ENCODE results near the gene CCDC146.
"Not testable (repeated sequence)": the region's sequence is repeated elsewhere in the genome, so short reads cannot be mapped to it uniquely, and the experiment has no call there.

The CCDC146 gene

DNA sequence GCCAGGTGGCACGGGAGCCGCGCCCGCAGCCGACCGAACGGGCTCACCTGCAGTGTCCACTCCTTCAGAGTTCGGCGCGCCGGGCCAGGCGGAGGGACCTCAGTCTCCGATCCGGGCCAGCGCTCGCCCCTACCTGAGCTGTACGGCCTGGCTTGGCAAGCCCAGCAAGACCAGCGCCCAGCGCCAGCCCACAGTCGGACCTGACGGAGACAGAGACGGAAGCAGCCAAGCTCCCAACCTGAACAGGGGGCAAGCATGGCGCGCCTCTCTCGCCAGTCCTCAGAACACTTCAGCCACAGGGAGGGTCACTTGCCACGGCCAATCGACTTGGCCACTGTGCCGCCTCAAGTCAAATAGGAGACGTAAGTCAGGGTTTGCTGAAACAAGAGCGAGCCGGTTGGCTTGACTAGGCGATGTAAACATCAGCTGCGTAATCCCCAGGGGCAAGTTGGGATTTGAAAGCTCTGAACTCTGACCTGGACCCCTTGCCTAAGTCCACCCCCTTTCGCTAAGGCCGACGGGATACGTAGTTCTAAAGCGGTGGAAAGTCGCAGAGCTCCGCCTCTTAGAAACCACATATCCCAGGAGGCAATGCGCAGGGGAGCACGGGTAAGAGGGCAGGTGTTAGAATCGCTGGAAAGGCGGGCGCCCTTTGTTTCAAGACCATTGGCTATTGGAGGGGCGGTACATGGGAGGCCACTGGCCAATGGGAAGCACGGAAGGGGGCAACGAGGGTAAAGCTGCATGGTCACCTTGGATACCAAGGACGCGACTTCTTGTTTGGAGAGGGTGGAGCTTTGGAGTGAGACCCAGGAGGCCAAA lies at the start of gene CCDC146:
Gene CCDC146, plus strand, starts transcription at position 756 of the 822 bp plus-strand sequence. CDS start 45,054 bp downstream, outside the sequence.
- DNase-seq = peak; percentile 100

DNA sequence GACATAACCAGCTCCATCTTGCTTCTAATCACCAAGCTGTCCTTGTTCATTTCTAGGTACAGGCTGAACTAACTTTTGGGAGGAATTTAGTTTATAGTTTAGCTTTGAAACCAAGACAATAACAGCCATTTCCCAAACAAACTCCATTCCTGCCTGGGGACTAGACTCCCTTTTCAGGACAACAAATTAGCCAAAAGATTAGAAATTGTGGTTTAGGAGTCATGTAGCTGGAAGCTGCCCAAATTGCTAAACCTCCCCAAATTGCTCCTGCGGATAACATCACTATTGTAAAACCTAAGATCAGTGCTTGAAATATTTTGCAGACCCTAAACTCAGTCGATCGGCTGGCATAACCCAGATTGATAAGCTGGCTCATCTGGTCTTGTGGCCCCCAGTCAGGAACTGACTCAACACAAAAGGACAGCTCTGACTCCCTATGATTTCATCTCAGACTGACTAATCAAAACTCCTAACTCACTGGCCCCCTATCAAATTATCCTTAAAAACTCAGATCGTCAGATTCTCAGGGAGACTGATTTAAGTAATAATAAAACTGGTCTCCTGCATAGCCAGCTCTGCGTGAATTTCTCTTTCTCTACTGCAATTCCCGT lies 47.5 kb upstream of the CCDC146 start:
- not testable (repeated sequence) for DNase-seq

- DNase-seq = not testable (repeated sequence)
These were observed 45.4 kb upstream of the CCDC146 start for GRCh38 chr7:77077060-77077459.

DNA sequence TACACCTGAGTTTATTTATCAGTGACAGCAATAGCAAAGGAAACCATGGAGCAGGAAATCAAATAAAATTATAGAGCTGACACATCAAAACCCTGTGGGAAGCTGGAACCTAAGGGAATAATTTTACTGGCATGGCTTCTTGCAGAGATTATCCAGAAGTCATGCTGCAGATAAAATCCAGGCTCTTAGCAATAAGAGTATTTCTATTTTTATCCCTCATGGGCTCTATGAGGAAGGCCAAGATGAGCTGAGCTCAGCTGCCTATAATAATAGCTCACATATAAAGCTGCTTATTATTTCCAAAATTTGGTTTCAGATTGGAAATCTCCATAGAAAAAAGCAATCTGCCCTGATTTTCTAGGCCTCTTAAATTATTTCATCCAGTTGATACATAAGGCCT lies 43.3 kb upstream of the CCDC146 start:
- DNase-seq = not testable (repeated sequence)

GRCh38 chr7:77079624-77080023 lies 42.8 kb upstream of the CCDC146 start:
- not testable (repeated sequence) for DNase-seq

- DNase-seq = not testable (repeated sequence)
These were observed 42.2 kb upstream of the CCDC146 start for GRCh38 chr7:77080236-77080635.

DNA sequence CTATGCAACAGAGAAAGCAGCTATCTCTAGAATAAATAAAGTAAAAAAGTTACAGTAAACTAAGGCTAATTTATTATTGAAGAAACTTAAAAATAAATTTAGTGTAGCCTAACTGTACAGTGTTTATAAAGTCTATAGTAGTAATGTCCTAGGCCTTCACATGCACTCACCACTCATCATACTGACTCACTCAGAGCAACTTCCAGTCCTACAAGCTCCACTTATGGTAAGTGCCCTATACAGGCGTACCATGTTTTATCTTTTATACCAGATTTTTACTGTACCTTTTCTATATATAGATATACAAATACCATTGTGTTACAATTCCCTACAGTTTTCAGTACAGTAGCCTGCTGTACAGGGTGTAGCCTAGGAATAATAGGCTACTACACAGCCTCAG lies 40.2 kb upstream of the CCDC146 start:
- not testable (repeated sequence) for DNase-seq

- not testable (repeated sequence) for DNase-seq
These were observed 30.1 kb upstream of the CCDC146 start for GRCh38 chr7:77092301-77092700.

DNA sequence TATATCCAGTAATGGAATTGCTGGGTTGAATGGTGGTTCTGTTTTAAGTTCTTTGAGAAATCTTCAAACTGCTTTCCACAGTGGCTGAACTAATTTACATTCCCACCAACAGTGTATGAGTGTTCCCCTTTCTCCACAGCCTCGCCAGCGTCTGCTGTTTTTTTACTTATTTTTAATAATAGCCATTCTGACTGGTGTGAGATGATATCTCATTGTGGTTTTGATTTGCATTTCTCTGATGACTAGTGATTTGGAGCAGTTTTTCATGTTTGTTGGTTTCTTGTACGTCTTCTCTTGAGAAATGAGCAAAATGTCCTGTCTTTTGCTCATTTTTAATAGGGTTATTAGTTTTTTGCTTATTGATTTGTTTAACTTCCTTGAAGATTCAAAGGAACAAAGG lies 21.9 kb upstream of the CCDC146 start:
- not testable (repeated sequence) for DNase-seq

DNA sequence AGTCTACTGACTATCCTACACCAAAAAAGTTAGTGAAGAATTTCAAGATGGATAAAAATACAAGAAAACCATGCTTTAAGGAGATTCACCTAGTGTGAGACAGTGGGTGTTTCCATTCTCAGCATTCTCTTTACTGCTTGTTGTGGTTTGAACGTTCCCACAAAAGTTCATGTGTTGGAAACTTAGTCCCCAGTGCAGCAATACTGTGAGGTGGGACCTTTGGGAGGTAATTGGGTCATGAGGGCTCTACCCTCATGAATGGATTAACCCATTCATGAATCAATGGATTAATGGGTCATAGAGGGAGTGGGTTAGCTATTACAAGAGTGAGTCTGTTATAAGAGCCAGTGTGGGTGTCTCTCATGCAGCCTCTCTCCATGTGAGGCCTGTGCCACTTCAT lies 21.2 kb upstream of the CCDC146 start:
- DNase-seq = not testable (repeated sequence)

GRCh38 chr7:77102671-77103070 lies 19.7 kb upstream of the CCDC146 start:
- DNase-seq = not testable (repeated sequence)

GRCh38 chr7:77105904-77106303 lies 16.5 kb upstream of the CCDC146 start:
- DNase-seq = not testable (repeated sequence)

GRCh38 chr7:77107659-77108058 lies 14.8 kb upstream of the CCDC146 start:
- DNase-seq = not testable (repeated sequence)

- not testable (repeated sequence) for DNase-seq
These were observed 14.1 kb upstream of the CCDC146 start for GRCh38 chr7:77108362-77108761.

GRCh38 chr7:77112719-77113306 lies 9.6 kb upstream of the CCDC146 start:
- not testable (repeated sequence) for DNase-seq

DNA sequence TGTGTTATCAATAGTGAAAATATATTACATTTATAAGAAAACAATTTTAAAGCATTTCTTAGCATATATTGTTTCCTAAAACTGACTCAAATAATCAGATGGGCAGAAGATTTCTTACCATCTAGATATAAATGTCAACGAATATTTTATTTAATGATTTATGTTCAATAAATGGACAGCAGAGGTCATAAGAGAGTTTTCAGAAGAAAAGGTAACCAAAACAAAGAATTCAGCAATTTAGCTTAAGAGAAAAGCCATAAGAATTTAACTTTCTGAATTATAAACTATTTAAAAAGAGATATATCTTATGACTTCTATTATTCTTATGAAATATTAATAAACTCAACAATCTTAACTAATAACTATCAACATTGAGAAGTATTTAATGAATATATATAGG lies 3.1 kb downstream of the CCDC146 start:
- DNase-seq = peak; percentile 22 to 39

GRCh38 chr7:77127009-77127408 lies 4.6 kb downstream of the CCDC146 start:
- not testable (repeated sequence) for DNase-seq

GRCh38 chr7:77128582-77129410 lies 6.4 kb downstream of the CCDC146 start:
- peak; percentile 48 to 51 for DNase-seq

DNA sequence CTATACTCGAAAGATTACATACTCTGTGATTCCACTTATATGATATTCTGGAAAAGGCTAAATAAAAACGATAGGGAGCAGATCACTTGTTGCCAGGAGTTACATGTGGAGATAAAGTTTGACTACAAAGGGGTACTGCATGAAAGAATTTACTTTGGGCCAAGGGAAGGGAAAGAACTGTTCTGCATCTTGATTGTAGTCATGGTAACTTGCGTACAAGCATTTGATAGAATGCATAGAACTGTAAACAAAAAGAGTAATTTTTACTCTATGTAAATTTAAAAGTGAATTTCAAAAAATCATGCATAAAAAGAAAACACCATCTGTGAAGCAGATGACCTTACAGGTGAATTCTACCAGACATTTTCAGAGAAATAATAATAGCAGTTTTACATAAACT lies 9.4 kb downstream of the CCDC146 start:
- not testable (repeated sequence) for DNase-seq

- DNase-seq = not testable (repeated sequence)
These were observed 16.3 kb downstream of the CCDC146 start for GRCh38 chr7:77138668-77139067.

GRCh38 chr7:77140291-77140690 lies 17.9 kb downstream of the CCDC146 start:
- DNase-seq = not testable (repeated sequence)

DNA sequence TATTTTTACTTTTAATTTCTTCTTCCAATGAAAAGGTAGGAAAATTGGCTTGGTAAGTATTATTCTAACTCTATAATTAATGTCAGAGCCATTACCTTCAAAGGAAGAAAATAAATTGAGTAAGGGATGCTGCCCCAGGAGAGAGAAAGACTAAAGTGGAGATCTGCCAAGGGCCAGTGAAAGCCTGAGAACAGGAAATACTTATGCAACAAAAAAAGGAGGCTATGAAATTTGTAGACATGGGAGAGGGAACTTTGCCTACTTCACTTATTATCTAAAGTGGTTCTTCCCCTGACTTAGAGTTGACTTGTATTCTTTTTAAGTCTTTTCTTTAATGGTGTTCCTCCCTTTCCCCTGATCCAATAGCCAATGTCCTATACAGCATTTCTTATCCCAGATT lies 29.8 kb downstream of the CCDC146 start:
- not testable (repeated sequence) for DNase-seq
